Fibroblast of the aortic adventitia (primary cell): ENCODE measurements around the gene MGAT5. TPM values are rescaled to one million over a fixed set of nuclear protein-coding genes. Genes with fewer than 3 reads are reported as not detected.

Experiments used
- DNase-seq: peaks from one replicate; pipeline ENCODE4 v3.0.0-alpha.2; 2010; ENCODE audit warnings: low read depth
- H3K4me3 ChIP-seq: 2 replicates; pipeline ENCODE4 v1.5.1; 2011; ENCODE audit warnings: low read depth, mild to moderate bottlenecking, control low read depth, low read length, moderate library complexity
- CTCF ChIP-seq: IDR thresholded peaks from 2 replicates; pipeline ENCODE4 v1.5.1; 2011; ENCODE audit warnings: mild to moderate bottlenecking, low read length, control low read depth, inconsistent platforms; ENCODE audit not compliant: insufficient read depth
- total RNA-seq: library from RNA; depleted of rRNA; stranded (reverse); fragments of >200 nt; gene quantifications from 2 replicates; pipeline ENCODE4 v1.2.3, GENCODE V29; 2012; ENCODE audit warnings: low replicate concordance

The MGAT5 gene
- total RNA-seq, 1 donor = 46.5 TPM

- no peak overlapping the region for H3K4me3 ChIP-seq
- TF ChIP-seq CTCF = no peak
- no peak for DNase-seq
Observed at GRCh38 chr2:134230885-134231284, 23.0 kb upstream of the MGAT5 start.

DNA sequence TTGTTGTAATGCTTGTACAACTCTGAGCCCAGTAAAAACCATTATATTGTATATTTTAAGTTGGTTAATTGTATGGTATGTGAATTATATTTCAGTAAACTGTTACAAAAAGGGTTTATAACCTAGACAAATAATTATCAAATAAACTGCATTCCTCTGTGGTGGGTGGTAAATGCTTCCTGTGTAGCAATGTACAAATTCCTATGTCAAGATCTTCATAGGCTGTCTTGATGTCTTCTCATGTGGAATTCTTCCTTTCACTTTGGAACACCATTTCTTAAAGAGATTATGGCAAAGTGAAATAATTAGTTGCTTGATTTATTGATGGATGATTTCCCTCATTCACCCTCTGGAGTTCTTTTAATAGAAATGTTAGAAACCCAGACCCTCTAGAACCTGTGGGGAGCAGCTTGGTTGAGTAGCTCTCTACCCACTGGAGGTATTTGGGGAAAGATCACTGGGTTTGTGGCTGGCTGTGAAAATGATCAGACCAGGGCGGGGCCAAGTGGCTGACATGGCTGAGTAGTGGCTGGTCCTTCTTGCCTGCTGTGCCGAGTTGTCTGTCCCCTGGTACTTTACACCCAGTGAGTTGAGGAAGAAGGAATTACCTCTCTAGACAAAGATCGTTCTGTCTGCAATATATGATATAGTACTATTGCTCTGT is 22.4 kb upstream of the MGAT5 start:
- DNase-seq = no peak
- no peak for TF ChIP-seq CTCF
- H3K4me3 ChIP-seq = no peak overlapping the region

- H3K4me3 ChIP-seq = no peak overlapping the region
- no peak for TF ChIP-seq CTCF
- DNase-seq = no peak
Observed at GRCh38 chr2:134231965-134232340, 21.9 kb upstream of the MGAT5 start.

- DNase-seq = no peak
- no peak for TF ChIP-seq CTCF
- no peak overlapping the region for H3K4me3 ChIP-seq
Observed at GRCh38 chr2:134232461-134232860, 21.4 kb upstream of the MGAT5 start.

- TF ChIP-seq CTCF = no peak
- DNase-seq = no peak
- no peak overlapping the region for H3K4me3 ChIP-seq
Observed at GRCh38 chr2:134232868-134233727, 20.8 kb upstream of the MGAT5 start.

DNA sequence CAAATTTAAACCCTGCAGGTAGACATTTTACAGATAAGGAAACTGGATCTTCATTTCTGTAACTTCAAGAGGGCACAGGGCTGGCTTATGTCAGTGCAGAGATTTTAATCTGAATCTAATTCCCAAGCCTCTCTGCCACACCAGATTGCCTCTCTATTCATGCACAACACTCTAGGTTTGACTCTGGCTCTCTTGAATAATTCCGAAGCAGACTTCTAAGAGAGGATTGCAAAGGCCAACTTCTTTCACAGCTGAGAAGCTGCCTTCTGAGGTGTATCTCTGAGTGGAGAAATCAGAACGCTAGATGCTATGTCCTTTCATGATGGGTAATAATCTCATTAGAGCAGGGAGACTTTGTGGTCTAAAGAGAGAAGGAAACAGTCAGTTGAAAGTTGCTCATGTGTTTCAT is 20.1 kb upstream of the MGAT5 start:
- no peak for TF ChIP-seq CTCF
- no peak for DNase-seq
- no peak overlapping the region for H3K4me3 ChIP-seq
